Hematopoietic multipotent progenitor cell treated with erythropoietin and hydrocortisone succinate and interleukin-3 and kit ligand, for 8 days (in vitro differentiated cells): ENCODE data around the gene NEDD1.

ENCODE experiments used
- DNase-seq: peaks from one replicate; pipeline ENCODE4 v3.0.0-alpha.2; 2015

The NEDD1 gene

DNA sequence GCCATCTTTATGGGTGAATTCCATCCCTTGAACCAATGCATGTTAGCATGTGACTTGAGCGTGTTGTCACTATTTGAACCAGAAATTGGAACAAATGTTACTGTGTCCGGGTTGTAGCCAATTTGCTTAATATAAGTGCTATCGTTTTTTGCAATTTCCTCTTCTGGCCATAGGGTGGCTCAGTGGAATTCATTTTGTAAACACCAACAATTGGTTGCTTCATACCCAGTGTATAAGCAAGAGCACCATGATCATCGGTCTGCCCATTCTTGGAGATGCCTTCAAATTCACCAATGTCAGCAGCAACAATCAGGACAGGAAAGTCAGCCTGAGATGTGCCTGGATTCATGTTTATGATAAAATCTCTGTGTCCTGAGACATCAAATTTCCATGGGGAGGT, 5.0 kb upstream of the NEDD1 start:
- DNase-seq = peak; percentile 16

DNA sequence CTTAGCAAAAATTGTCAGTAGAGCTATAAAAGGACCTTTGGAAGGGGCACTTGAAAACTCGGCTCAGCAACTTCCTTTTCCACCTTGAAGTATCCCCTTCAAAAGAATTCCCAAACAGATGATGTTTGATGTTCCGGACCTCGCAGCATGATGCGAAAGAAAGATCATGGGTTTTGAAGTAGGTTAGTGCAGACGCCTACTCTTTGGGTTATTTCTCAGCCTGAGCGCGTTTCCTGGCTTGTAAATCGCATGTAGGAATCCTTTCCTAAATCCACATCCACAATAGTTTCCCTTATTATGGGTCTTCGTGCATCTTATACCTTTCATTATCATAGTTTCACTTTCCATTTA, 584 bp upstream of the NEDD1 start:
- no peak for DNase-seq

DNA sequence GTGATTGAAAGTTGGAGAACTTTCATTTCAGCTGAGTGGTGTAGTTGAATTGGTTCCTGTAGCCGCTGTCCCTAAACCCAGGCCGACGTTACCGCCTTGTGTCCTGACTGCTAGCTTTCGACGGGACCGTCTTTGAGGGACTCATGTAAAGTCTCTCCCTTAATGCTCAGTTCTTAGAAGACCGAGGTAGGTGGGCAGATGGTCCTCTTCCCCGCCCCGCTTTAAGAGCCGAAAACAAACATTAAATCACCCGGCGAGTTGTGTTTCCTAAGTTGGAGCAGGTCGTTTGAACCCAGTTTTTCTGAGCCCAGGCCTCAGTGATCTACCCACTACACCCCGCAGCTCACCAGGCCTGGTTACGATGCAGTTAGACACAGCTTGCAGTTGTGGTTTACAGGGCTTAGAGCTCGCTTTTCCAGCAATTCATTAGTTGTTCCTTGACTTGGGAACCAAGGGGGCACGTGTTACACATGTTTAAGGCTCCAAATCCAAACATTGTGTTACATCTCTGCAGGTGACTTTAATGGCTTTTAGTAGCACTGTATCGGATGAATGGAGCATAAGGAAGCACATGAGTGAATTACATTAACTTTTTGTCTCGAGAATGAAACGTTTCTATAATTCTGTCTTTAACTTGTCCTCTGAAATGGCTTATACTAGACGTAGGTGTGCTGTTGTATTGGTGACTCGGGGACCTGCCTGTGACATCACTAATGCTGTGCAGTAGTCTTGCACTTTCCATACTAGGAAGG, 790 bp downstream of the NEDD1 start:
- peak; percentile 49 for DNase-seq

DNA sequence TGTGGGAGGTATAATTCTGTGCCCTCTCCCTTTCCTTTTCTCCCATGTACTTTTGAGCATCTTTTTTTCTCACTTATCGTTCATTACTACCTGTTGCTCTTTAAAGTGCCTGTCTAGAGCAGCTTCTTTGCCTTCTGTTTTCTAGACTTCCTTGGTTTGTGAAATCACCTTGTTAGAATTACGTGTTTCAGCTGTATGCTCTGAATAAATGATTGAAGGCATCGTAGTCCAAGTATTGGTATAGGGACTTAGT, 1.3 kb downstream of the NEDD1 start:
- no peak for DNase-seq

DNA sequence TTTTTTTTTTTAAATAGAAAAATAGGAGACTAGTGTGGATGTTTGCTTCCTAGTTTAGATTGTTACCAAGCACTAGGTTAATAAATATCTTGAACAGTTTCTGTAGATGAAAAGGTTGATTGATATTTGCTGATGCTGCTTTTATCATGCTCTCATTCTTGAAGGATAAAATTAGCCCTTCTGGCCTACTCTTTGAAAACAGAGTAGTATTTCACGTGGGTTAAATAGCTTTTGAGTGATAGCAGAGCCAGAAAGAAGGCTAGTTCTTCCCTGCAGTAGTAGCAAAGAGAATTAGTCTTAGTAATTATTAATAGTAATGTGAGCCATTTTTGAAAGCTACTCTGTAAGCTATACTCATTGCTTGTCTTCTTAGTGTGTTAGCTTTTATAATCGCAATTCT, 5.2 kb downstream of the NEDD1 start:
- DNase-seq = no peak

DNA sequence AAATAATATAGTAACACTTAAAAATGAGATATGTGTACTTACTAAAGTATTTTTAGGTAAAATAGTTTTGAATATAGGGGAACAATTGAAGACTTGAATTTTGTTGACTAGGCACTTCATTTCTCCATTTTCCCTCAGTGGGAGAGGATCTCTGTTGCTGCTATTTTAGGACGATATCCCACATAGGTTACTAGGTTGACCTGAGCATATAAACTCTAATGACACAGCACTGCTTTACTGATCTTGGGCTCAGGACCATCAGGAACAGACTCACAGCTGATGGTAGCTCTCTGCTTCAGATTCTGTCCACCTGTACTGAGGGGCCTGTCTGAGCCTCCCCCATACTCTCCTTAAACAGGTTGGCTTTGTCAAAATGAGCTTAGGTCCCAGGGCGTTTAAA, 5.9 kb downstream of the NEDD1 start:
- DNase-seq = no peak

DNA sequence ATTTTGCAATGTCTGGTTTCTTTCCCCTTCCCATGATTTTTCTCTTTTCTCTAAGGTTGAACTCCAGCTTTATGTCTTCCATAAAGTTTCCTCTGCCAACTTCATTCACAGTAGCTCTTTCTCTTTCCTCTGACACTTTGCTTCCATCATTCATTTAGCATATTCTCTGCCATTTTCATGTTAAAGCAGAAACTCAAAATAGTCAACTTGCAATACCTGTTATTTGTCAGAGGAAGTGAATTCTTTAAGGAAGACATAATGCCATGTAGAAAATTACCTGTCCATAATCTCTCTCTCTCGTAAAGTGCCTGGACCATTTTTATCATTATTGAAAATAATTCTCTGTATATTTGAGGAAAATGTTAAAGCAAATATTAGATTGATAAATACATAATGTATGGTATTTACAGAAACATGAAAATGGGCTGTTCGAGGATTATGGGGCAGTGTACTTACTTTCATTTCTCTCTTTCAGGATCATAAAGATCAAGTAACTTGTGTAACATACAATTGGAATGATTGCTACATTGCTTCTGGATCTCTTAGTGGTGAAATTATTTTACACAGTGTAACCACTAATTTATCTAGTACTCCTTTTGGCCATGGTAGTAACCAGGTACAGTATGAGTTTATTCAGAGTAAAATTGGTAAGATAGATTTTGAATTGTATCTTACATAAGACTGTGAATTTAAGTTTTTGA, 12.6 kb downstream of the NEDD1 start:
- no peak for DNase-seq

DNA sequence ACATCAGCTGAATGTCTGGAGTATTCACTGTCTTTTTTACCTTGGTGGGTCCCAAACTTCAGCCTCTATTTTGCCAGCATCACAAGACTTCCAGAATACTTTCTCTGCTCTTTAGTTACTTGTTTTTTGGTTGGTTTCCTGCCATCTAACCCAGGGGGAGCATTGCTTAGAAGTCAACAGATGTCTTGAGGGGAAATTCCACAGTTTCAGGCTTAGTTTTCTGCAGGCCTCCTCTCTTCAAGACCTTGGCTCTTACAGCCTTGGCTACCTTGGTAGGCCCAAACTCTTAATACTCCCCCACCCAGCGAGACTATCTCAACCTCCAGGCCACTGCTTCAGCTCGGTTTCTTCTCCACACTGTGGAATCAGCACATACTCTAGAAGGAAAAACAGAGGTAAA, 41.7 kb downstream of the NEDD1 start:
- no peak for DNase-seq

DNA sequence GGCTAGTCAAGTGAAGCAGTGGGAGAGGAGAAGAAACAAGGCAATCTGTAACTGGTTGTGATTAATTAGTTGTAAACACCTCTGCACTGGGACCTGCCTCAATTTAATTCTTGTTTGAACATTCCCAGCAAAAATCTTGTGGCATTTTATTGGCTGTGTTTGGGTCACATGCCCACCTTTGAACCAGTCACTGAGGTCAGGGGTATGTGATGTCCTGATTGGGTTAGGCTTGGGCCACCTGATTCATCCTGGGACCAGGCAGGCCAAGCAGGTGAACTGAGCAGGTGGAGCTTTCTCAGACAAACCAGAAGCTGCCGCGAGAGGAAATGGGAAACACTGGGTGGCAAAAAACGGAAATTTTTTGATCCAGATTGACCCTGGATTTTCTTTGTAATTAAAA, 72.5 kb downstream of the NEDD1 start:
- no peak for DNase-seq

DNA sequence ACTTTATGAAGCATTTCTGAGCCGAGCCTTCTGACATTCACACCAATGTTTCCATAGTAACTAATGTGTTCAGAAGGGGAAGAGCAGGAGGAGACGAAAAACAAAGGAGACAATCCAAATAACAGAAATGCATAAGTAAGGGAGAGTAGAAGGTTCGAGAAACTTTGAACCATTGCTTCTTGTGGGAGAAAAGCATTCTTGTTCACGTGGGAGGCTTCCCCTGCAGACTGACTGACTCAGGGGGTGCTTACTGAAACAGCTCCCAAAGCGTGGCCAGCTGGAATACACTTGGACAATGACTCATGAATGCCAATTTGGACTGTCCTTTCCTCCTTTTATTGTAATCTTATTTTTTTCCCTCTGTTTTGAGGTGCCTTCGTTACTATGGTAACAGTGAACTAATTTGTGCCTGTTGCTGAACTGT, 73.9 kb downstream of the NEDD1 start:
- DNase-seq = no peak

DNA sequence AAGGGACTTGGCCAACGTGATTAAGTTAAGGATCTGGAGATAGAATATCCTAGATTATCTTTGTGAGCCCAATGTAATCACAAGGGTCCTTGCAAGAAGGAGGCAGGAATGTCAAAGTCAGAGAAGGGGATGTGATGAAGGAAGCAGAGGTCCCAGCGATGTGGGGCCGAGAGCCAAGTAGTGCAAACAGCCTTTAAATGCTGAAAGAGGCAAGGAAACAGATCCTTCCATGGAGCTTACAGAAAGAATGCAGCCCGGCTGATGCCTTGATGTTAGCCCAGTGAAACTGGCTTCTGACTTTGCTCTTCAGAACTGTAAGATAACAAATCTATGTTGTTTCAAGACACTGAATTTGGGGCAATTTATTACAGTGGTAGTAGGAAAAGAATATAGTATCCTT, 74.9 kb downstream of the NEDD1 start:
- DNase-seq = no peak

DNA sequence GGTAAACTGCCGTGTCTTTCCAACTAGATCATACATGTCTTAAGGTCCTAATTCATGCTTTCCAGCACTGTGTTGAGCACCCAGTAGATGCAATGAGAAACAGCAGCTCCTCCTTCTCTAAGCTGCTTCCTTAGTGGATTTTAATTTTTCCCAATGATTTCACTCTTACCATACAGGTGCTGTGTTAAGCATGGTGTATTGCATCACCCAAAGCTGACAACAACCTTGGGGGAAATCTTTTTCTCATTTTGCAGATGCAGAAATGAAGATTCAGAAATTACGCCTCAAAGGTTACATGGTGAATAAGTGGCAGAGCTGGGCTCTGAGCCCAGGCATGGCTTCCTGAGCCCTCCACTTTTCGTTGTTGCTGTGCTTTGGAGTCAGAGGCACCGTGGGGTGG, 75.6 kb downstream of the NEDD1 start:
- DNase-seq = no peak

DNA sequence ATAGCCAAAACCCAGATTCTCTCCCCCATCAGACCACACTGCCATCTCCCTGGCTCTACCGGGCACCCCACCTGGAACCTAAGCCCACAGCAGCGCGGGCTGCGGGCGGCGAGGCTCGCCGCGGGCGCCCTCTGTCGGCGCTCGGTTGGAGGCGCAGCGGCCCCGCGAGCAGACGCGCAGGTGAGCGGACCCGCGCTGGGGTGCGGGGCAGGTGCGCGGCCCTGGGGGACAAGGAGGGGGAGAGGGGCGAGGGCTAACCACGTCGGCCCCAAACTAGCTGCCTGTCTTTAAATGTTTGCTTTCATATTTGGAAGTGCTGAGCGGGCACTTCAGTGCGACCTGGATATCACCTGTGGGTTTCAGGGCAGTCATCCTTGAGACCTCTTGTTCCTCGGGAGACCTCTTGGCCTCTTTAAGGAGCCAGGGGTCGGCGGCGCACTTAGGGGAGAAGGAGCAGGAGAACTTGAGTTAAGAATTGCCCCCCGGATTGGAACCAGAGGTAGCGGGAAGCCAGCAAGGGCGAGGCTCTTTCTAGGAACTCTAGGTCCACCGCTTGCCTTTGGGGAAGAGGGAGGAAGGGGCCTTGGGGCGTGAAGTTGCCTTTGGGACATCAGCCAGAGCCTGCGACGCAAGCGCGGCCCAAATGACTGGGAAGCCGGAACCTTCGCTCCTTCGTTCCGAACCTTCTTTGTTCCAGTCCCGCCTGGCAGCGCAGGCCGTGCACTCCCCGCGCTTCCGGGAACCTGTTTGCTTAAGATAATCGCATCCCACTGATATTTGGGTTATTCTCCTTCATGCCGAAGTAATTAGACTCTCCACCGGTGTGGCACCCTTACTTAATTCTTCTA, 78.7 kb downstream of the NEDD1 start:
- DNase-seq = peak; percentile 70

DNA sequence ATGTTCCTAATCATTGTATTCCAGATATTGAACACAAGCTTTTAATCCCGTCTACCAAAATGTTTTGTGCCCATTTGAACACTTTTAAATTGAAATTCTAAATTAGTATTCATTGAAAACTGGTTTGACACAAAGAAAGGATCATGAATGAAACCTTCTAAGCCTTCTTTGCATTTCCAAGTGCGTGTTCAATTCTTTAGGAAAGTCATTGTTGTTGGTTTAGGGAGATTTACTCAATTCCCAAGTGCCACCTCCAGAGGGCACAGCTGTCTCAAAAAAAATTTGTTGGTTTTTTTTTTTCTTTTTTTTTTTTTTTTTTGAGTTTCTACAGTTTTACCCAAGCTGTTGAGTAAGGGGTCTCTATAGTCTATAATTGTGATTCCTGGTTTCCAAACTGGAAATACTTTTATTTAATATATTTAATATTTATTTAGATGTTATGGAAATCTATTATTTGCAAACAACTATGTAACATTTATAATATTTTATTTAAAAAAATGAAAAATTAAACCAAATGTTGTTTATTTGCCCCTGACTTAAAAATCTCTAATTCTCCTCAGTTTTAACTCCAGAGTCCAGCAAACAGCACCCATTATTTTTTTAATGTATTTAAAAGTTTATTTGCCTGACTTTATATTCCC, 79.9 kb downstream of the NEDD1 start:
- peak; percentile 79 for DNase-seq

DNA sequence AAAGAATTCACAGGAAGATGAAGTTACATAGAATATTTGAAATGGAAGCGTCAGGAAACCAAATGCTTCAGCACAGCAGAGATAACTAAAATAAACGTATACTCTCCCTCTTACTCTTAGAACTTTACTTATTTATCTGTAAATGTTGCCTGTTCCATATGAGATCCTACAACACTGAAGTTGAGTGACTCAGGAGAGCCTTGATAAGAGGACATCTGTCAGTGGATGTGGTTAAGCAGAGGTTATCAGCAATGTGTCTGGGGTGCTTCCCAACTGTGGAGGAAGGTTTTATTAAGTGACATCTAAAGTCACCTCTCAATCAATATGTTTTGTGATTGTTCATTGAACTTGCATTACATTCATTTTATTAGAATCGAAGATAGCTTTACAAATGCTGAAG, 81.9 kb downstream of the NEDD1 start:
- peak; percentile 96 for DNase-seq

DNA sequence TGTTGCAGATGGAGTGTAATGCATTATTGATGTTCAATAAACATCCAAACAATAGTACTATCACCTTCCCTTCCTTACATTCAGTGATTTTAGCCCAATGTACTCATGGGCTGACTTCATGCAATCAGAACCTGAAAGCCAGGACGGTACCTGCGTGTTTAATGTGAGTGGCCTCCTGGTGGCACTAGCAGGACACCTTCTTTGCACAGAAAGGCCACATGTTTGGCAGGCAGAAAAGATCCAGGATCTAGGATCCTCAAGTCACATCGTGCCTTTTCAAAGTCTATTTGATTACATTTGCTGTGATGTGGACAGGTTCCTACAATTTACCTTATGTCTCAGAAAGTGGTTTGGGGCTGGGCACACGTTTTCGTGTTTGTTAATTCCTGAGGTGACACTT, 82.9 kb downstream of the NEDD1 start:
- DNase-seq = peak; percentile 67

DNA sequence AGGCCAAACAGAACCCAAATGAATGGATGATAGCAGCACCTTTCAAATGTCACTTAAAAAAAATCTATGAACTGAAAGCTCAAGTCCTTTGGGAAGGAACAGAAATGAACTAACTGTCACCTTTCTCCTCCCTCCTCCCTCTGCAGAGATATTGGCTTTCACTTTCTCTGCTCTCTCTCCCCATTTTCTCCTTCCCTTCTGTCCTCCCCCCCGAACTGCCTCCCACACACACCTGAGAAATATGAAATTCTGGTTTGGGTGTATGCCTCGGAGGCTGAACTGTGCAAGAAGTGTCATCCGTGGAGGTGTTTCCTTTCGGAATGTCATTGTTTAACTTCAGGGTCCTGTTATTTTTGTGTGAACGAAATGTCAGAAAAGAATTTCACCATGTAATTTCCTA, 87.8 kb downstream of the NEDD1 start:
- DNase-seq = no peak

DNA sequence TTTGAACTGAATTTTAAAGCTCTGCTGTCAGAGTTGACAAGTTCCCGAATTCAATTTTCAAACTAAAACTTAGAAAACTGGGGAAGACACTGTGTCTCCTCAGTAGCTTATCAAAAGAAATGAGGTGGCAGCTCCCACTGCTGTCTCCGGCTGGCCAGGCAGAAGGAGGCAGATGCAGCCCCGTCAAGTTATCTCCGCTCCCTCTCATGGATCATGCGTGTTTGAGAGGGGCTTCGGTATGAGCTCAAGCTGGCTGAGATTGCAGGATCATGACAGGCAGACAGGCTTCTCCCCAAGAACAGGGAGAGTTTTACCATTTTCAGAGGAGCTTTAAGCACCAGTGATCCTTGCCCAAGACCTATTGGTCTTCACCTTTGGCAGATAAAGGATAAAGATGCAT, 88.8 kb downstream of the NEDD1 start:
- no peak for DNase-seq

DNA sequence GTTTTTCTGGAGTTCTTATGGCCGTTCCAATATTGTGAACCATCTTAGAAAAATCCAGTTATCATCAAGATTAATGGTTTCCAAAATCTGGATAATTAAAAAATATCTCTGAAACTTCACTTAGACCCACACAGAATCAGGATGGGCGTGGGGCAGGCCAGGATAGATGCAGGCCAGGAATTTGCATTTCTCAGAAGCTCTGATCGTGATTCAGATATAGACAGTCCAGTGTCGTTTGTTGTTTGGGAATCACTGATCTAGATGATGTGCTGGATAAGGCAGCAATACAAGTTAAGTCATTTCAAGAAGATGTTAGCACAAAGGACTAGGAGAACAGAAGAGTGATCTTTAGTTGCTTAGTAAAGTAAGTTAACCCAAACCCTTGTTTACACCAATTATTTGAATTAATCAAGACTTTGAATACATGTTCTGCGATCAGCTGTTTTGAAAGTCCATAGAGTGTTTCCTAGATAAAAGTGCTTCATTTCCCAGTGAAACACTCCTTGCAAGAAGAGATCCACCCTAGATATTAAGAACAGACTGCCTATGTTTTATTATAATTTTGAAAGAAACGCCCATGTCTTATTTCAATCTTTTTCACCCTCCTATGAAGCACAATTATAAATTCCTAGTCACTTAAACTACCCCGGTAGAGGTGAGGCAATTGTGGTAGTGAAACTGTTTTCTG, 90.9 kb downstream of the NEDD1 start:
- no peak for DNase-seq

DNA sequence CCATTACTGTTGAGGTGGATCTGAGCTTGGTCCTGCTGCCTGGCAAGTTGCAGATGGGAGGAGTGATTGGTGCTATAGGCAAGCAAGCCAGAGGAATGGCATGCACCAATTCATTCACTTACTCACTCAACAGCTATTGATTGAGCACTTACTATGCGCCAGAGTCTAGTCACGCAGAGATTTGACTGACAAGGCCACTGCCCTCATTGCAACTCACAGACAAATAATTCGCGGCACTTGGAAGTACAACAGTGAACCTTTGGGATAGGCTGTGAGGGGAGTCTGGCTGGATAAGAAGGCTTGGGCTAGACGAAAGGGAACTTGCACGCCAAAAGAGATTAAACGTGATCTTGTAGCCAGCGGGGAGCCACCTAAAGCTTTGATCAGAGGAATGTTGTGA, 96.2 kb downstream of the NEDD1 start:
- no peak for DNase-seq
